HG03025 (cell line): ENCODE results near the gene SOX18.

Experiments used
- ATAC-seq: cut with Tn5 transposase; IDR thresholded peaks from one replicate; pipeline ENCODE4 v1.9.1; 2021; ENCODE audit warnings: mild to moderate bottlenecking, moderate library complexity; ENCODE audit not compliant: unreplicated experiment, low FRiP score

Gene SOX18

DNA sequence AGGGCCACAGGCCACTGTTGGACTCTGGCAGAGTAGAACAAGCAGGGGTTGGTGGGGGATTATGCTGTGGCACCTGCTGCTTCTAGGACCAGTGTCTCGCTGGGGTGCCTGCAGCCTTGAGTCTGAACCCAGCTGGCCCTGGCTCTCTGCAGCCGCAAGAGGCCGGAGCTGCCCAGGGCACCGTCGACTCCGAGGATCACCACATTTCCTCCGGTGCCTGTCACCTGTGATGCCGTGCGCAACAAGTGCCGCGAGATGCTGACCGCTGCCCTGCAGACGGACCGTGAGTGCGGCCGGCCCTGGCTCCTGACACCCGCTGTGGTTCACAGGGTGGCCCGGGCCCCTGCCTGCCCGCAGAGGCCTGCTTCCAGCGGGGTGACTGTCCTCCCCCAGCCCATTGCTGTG lies 19.8 kb upstream of the SOX18 start:
- ATAC-seq: no peak

DNA sequence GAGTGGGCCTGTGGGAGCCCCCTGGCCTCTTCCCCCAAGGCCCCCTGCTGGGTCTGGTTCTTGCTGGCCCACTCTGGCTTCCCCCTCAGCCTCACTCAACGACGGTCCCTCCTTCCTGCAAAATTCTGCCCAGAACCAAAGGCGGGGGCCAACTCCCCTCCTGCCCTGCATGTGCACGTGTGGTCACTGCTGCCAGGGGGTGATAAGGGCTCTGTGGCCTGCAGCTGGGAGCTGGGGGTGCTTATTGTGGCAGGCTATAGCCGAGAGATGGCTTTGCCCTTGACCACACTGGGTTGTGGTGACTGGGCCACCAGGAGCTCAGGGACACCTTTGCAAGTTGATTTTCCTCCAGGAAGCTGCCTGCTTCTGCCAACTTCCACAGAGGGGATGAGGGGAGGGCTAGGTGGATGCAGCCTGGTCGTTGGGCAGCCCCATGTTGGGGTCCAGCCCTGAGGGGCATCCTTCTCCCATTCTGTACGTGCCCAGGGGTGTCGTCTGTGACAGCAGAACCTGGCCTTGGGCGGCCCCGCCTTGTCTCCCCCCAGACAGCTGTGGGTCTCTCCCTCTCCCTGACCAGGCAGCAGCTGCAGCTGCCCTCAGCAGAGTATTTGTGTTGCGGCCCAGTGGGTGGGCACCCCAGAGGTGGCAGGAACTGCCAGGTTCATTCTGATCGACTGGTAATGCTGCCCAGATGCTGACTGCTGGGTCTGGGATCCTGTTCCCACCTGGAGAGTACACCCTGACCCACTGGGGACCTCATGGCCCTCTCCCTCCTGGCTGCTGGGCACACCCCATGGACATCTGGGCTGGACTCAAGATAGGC lies 19.2 kb upstream of the SOX18 start:
- ATAC-seq: no peak

DNA sequence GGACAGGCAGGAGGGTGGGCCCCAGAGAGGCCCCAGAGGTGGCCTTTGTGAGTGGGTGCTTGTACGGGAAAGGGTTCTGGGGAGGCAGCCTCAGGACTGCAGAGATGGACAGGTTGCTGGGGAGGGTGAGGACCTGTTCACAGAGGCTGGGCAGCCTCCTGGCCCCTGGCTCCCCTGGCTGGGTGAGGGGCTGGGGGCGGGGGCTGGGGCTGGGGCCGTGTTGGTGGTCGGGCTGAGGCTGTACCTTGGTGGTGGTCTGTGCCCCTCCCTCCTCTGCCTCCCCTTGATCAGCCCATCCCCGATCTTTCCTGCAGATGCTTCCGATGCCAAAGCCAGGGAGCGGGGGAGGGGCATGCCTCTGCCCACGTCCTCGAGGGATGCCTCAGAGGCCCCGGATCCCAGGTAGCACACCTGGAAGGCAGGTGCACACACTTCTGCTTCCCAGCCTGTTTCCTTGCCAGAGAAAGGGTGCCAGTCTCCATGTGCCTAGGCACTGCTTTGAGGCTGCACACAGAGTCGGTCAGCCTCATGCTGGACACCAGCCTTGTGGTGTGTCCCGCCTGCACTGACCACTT lies 18.4 kb upstream of the SOX18 start:
- ATAC-seq: no peak

DNA sequence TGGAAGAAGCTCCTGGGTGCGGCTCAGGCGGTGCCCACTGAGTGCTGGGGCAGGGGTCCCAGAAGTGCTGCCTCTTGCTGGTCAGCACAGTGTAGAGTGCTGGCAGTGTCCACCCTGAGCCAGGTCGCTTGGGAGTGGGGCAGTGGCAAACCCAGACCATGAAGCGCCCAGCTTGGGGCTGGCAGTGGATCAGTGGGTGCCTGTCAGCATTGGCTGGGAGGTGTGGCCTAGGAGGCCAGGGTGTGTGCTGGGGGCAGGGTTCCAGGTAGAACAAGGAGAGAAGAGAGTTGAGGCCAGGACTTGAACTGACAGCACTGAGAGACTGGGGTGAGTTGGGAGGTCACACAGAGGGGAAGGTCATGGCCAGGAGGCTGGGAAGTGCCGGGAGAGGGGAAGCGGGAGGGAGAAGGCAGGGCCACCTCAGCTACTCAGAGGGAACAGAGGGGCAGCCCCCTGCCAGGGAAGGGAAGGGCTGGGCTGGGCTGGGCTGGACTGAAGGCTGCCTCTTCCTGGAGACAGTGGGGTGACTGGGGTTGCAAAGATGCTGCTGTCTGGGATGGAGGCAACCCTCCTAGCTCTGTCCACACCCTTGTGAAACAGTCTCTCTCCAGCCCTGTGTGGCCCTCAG lies 17.7 kb upstream of the SOX18 start:
- ATAC-seq: no peak

DNA sequence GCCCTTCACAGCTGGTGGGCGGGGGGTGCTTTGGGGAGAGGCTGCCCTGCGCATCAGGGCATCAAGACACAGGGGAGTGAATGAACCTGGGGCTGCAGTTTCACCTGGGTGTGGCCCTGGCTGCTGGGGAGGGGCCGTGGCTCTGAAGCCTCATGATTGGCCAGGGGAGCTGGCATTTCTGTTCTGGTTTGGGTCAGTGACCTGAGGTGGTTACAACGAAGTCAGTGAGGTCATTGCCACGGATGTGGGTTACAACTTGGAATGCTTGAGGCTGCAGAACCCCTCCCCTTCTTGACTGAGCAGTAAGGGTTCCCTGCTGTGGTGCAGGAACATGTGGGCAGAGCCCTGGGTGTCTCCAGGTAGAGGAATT lies 16.5 kb upstream of the SOX18 start:
- ATAC-seq: no peak

DNA sequence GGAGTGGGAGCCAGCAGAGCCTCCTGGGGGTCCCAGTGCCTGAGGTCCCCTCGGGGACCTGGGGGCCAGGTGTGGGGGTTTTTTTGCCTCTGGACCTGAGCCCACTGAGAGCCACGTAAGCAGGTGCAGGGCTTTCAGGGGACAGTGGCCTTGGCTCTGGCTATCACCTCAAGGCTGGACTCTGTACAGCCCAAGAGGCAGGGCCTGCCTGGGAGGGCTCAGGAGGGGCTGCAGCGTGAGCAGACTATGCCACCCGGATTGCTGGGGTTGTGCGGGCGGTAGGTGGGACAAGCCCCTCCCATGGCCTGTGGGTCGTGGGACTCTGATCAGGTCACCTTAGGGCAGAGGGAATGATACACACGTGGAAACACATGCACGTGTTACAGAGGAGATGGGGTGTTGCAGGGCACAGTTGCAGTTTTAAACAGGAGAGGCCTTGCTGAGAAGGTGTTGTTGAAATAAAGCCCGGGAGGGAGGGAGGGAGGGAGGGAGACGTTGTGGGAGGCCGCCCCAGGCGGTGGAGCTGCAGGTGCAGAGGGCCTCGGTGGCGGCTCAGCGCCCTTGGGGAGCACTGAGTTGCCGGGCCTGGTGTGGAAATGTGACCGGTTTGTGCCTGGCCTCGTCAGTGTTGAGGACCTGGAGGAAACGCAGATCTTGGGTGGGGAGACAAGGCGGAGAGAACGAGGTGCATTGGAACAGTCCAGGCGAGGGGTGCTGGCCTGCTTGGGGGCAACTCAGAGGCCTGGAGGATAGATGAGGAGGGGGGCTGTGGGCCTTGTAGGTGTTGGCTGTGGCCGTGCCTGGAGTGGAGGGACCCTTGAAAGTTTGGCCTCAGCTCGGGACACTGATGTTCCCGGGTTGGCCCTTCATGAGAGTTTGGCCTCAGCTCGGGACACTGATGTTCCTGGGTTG lies 15.9 kb upstream of the SOX18 start:
- ATAC-seq: no peak

DNA sequence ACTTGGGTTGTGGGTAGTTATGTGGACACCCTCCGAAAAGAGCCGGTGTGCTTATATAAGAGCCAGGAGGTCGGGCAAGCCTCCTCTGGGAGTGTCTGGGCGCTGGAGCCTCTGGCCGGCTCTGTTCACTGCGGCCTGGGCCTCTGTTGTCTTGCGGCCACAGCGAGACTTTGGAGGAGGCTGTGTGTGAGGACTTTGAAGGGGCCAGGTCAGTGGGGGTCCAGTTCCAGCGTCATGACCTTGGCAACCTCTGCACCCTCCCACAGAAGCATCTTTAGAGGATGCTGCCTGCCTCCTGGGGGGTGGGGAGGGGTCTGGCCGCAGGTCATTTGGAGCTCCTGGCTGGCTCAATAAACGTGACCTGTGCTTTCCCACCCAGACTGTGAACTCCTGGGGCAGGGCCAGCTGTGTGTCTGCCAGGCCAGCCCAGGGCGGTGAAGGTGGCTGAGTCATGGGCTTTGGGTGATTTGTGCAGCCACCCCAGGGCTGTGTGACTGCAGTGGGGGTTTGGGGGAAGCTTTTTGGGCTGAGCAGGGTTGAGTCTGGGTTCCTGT lies 14.8 kb upstream of the SOX18 start:
- ATAC-seq: no peak

DNA sequence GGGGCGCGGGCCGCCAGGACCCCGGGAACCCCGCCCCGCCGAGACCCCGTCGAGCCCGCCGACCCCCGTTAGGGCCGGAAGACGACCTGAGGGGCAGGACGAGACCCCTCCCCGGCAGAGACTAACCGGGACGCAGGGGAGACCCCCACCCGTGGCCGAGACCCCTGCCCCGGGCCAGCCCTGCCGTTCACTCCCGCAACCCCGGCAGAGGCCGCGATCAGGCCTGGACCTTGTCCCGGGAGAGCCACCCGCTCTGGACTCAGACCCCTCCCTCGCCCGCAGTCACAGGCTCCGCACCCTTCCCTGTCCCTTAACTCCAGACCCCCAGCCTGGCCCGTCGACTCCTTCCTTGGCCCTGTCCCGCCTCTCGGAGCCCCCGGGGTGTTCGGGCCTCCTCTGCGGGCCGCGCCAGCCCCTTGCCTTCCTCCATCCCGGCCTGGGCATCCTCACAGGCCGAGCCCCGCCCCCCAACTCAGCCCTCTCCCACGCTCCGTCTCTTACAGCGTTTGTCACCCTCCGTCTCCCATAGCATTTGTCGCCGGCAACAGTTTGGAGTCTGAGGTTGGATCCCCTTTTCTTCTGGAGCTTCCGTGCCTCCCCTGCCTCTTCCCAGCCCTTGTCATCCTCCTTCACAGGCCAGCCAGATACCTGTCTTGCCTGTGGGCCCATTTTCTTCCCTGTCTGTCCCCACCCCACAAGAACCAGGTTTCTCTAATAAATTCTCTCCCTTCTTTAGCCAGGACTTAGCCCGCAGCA lies 14.1 kb upstream of the SOX18 start:
- ATAC-seq: no peak

DNA sequence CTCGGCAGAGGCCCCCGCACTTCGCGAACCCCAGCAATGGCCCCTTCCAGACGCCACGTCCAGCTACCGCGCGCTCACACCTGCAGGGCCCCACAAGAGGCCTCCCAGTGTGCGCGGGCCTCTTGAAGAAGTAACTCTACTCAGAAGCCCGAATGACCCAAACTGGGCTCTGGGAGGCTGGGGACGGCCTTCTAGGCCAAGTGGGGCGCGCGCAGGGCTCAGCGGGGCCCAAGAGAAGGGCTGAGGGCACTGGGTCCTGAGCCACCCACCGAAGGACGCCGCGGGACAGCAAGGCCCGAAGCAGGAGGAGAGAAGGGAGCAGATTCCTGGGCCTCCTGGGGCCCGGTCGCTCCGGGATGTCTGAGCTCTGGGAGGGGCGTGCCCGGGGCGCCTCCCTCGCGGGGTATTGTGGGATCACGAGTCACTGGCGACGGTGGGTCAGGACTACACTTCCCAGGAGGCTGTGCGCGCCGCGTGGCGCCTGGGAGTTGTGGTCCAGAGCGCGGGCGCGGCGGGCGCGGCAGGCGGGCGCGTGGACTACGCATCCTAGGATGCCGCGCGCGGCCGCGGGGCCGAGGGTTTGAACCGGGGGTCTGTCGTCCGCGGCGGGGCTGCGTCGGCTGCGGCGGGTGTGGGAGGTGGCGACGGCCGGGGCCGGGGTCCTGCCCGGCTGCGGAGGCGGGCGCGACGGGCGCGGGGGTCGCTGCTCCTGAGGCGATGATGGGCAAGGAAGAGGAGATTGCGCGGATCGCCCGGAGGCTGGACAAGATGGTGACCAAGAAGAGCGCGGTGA lies 13.4 kb upstream of the SOX18 start, which contains the start of gene TCEA2:
TSS of gene TCEA2 (plus strand) at position 603 of the 793 bp plus-strand sequence. CDS start at position 718, 115 bp downstream.
- peak; percentile 68 for ATAC-seq

DNA sequence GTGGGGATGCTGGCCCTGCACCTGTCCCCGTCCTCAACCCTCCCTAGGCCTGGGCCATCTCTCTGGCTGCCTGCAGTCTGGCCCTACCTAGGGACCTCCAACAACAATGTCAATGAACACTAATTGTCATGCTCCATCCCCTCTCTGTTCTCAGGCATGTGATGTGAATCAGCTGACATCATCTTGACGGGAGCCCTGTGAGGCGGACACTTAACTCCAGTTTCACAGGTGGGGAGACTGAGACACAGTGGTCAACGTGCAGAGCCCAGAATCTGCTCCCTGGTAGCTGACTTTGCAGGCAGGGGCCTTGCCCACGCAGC lies 12.8 kb upstream of the SOX18 start:
- ATAC-seq: no peak

DNA sequence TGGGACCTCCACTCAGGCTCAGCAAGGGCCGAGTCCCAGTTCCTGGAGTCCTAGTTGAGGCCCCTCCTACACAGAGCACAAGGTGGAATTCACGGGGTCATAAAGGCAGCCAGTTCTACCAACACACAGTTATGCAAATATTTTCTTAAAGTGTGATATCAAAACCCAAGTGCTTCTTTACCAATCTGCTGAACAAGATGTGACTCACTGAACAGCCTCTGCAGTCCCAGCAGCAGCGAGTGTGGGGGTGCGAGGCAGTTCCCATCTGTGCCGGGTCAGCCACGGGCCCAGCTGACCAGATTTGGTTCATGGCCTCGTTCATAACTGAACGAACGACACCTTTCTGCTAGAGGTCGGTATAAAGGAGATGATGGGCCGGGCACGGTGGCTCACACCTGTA lies 9.1 kb upstream of the SOX18 start:
- ATAC-seq: no peak

DNA sequence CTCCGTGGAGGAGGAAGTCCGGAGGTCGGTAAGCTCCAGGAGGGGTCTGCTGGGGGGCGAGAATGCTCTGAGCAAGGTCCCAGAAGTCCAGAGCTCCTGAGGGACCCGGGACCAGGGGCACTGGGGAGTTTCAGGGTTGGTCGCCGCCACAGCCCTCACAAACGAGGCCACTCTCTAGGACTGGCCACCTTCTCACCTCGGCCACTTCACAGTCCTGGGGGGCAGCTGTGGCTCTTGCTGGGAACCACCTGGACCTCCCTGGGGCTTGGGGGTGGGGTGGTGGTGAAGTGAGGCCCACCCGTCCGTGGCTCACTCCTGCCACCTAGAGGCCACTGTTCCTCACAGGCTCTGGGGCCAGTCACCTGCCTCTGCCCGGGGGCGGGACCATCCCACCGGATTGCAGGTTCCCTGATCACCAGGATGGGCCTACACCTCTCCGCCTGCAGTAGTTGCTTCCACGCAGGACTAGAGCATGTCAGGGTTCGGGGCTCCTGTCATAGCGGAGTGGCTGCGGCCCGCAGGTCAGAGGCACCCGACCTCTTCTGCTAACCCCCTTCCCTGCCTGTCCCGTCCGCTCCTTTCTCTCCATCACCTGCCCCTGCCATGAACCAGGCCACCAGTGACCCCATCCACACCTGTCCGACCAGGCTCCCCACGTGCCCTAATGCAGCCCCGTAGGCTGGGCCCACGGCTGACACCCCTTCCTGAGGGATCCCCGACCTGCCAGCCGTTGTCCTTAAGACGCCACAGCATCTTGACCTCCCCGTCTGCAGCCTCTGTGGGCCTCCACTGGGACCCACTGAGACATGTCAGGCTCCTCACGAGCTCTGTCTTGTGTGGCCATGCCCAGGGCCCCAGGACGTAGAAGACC lies 8.4 kb upstream of the SOX18 start:
- no peak for ATAC-seq

DNA sequence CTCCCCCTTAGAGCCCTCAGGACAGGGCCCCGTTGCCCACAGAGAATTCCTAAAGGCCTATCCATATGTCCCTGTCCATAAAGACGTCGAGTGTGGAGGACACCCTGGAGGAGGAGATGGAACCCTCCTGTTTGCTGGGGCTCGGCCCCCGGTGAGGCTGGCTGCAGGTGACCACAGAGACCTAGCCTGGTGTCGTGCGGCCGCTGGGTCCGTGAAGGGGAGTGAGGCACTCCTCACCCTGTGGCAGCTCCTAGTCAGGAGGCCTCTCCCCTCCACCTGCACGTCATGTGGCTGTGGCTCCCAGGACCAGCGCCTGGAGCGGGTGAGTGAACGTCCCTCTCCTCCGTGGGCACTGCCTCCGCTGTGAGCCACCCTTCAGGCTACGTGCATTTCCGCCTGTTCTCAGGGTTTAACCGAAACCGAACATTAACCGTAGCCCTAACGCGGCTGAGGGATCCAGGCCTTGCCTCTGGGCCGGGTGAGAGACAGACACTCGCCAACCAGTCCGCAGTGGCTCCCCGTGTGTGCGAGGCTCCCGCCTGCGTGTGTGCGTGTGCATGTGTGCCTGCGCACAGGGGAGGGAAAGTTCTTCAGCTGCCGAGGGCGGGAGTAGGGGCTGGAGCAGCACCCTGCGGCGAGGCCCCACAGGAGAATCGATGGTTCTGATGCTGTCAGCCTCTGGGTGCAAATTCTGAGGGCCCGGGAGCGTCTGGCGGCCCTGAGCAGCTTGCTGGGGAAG lies 7.6 kb upstream of the SOX18 start:
- no peak for ATAC-seq

DNA sequence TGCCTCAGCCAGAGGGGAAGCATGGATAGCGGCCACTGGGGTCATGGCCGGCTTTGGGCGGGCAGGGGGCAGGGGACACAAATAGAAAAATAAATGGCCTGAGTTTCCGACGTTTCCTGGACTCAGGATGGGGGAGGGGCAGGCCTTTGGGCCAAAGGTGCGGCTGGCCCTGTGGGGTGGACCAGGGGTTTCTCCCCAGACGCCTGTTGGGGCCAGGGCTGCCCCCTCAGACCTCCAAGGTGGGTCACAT lies 7.1 kb upstream of the SOX18 start:
- no peak for ATAC-seq

DNA sequence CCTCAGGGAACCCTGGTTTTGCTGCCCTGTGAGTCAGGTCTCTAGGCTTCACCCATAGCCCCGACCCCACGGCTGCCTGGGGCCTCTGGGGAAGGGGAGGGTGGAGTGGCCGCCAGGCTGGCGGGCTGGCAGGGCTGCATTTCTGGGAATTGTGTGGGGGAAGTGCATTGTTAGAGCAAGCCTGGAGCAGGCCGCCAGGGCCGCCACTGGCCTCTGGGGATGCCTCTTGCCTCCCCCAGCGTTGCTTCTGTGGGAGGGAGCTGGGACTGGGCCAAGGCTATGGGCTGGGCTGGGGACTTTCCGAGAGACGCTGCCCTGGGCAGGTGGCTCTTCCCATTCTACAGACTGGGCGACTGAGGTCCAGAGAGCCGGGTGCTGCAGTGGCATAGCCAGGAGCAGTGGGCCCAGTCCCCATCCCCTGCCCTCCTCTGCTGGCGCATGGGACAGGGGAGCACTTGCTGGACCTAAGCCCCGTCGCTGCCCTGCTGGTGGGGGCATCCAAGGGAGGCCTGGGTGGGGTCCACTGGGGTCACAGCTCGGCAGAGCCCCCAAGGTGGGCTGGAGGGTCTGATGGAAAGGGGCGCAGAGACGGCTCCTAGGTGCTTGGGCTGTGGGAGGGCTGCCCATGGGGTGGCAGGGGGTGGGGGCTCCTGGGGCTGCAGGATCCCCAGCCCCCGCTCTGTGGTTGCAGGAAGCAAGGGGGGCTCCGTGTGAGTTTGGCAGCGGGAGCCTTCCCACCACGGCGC lies 6.6 kb upstream of the SOX18 start:
- no peak for ATAC-seq

DNA sequence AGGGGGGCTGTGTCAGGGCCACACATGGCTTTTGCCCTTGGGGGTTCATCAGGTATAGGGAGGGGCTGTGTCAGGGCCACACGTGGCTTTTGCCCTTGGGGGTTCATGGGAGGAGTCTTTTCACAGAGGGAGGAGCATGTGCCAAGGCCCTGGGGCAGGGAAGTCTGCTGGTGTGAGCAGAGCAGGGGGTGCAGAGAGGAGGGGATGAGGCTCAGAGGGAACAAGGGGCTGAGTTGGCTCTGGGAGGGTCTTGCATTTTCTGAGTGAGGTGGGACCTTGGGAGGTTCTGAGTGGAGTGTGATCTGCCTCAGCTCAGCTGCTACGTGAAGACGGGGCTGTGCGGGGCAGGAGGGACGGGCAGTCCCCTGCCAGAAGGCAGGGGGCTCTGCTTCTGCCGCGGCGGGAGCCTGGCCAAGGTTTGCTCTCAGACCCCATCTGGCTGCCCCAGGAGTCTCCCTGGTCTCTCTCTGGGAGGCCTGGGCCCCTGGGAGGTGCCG lies 6.0 kb upstream of the SOX18 start:
- no peak for ATAC-seq
